Cardiac muscle cell (in vitro differentiated cells and primary cell): Measurements from ENCODE around the gene PI16. TPM values are rescaled to one million over a fixed set of nuclear protein-coding genes. Genes with fewer than 3 reads are reported as not detected.

Experiments
- DNase-seq, 2 donors: peaks; one replicate each; pipeline versions ENCODE4 v3.0.0 to v3.0.0-alpha.2; 2010 to 2017; ENCODE audit warnings: low read depth in 1 of 2, low spot score in 1 of 2
- H3K27ac ChIP-seq: fragments of 200-600 bp; sonication (generic); 2 replicates; pipeline ENCODE4 v1.5.1; 2016
- H3K27me3 ChIP-seq: fragments of 200-600 bp; sonication (generic); 2 replicates; pipeline ENCODE4 v1.6.0; 2016; ENCODE audit warnings: control low read depth
- H3K36me3 ChIP-seq: fragments of 200-600 bp; sonication (generic); 2 replicates; pipeline ENCODE4 v1.5.1; 2016; ENCODE audit warnings: control low read depth
- H3K4me1 ChIP-seq: fragments of 200-600 bp; sonication (generic); 2 replicates; pipeline ENCODE4 v1.8.1; 2017; ENCODE audit warnings: low read depth, mild to moderate bottlenecking, mixed run types
- H3K4me3 ChIP-seq: fragments of 200-600 bp; sonication (generic); 2 replicates; pipeline ENCODE4 v1.5.1; 2016; ENCODE audit warnings: mild to moderate bottlenecking
- H3K9me3 ChIP-seq: fragments of 200-600 bp; sonication (generic); 2 replicates; pipeline ENCODE4 v1.5.1; 2017; ENCODE audit warnings: low read depth, mild to moderate bottlenecking, control low read depth
- CTCF ChIP-seq: IDR thresholded peaks from 2 replicates; pipeline ENCODE4 v1.5.1; 2012; ENCODE audit warnings: low read depth, mild to moderate bottlenecking, low read length
- polyA plus RNA-seq: library from polyadenylated mRNA; unstranded; fragments of >200 nt; fragmentation: Nextera tagmentation; extraction: Ambion mirVana; gene quantifications from 2 replicates; pipeline ENCODE4 v1.2.1, GENCODE V29; 2016
- total RNA-seq: library from RNA; depleted of rRNA; stranded (reverse); fragments of >200 nt; gene quantifications from 2 replicates; pipeline ENCODE4 v1.2.3, GENCODE V29; 2016

PI16 gene
- total and polyA plus RNA-seq, 2 experiments from 2014 or later, result 0.37 TPM; not detected in 1

DNA sequence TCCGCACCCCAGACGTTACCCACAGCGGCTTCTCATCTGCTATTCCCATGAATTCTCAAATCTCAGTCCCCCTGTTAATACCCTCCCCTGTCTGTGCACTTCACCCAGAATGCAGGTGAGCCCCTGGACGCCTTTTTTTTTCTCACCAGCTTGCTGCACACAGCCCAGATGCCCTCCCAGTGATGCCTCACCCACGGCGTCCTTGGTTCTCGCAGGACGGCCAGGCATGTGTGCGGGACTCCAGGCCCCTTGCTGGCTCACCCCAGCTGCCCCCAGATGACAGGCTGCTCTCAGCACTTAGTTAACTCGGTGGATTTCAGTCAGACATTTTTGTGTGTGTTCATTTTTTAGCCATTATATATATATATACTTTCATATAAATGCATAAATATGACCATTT, 25.4 kb upstream of the PI16 start:
- no peak for TF ChIP-seq CTCF
- peaks cover 12% of the 10 kb centered on the region for H3K4me1 ChIP-seq
- no peaks in the 10 kb centered on the region for H3K36me3 ChIP-seq
- no peak for DNase-seq
- H3K9me3 ChIP-seq, result no peaks in the 10 kb centered on the region
- H3K27ac ChIP-seq, result no peak overlapping the region
- H3K4me3 ChIP-seq, result no peak overlapping the region
- H3K27me3 ChIP-seq, result no peaks in the 10 kb centered on the region

DNA sequence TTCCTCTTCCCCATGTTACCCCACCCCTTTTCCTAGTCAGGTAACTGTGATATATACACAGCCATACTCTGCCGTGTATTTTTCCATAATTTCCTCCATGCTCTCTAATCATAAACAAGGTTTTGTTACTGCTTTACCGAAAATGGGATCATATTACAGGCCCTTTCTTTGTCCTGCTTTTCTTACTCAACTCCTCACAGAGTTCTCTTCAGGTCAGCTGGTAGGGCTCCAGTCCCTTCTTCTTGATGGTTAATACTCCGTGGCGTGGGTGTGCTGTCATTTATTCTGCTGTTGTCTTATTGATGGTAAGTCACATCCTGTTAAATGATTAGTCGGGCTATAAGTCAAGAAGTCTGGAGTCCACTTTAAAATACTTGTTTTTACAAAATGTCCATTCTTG, 24.9 kb upstream of the PI16 start:
- Histone ChIP-seq H3K9me3 (no peaks in the 10 kb centered on the region), H3K27me3 (no peaks in the 10 kb centered on the region), H3K36me3 (no peaks in the 10 kb centered on the region), H3K4me1 (peaks cover 12% of the 10 kb centered on the region), H3K4me3 (no peak overlapping the region), H3K27ac (no peak overlapping the region)
- no peak for TF ChIP-seq CTCF
- peak in 1 of 2 donors; percentile 65 for DNase-seq

- TF ChIP-seq CTCF, result no peak
- H3K27ac ChIP-seq, result no peak overlapping the region
- no peaks in the 10 kb centered on the region for H3K27me3 ChIP-seq
- H3K4me1 ChIP-seq, result peaks cover 12% of the 10 kb centered on the region
- H3K36me3 ChIP-seq, result no peaks in the 10 kb centered on the region
- H3K4me3 ChIP-seq, result no peak overlapping the region
- no peak for DNase-seq
- H3K9me3 ChIP-seq, result no peaks in the 10 kb centered on the region
Measured at GRCh38 chr6:36930483-36930882, 24.1 kb upstream of the PI16 start.

DNA sequence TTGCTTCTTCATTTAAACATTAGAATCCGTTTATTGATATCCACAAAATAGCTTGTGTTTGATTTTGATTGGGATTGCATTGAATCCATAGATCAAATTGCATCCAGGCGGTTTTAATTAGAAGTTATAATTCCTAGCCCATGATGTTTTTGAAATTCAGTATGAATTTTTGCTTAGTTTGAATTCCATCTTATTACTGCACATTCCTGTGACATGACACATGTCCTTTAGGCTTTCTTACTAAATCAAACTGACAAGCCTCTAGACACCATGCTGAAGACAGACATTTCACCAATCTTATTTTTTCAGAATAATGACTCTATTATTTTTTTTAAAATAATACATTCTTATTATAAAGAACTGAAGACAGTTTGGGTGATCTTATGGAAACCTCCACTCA, 21.4 kb upstream of the PI16 start:
- Histone ChIP-seq H3K4me1 (peaks cover 3% of the 10 kb centered on the region), H3K27ac (no peak overlapping the region), H3K9me3 (no peaks in the 10 kb centered on the region), H3K36me3 (no peaks in the 10 kb centered on the region), H3K27me3 (no peaks in the 10 kb centered on the region), H3K4me3 (no peak overlapping the region)
- no peak for DNase-seq
- TF ChIP-seq CTCF, result no peak

DNA sequence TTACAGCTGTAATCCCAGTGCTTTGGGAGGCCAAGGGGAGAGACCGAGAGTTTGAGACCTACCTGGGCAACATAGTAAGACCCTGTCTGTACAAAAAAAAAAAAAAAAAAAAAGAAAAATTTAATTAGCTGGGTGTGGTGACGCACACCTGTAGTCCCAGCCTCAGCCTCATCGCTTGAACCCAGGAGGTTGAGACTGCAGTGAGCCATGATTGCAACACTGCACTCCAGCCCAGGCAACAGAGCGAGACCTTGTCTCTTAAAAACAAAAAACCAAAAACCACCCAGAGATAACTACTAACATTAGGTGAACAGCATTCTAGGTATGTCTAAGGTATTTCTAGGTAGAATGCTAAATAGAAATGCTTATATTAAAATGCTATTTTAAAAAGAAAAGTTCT, 21.0 kb upstream of the PI16 start:
- Histone ChIP-seq H3K27ac (no peak overlapping the region), H3K4me1 (peaks cover 1% of the 10 kb centered on the region), H3K9me3 (no peaks in the 10 kb centered on the region), H3K36me3 (no peaks in the 10 kb centered on the region), H3K4me3 (no peak overlapping the region), H3K27me3 (no peaks in the 10 kb centered on the region)
- TF ChIP-seq CTCF, result no peak
- no peak for DNase-seq

DNA sequence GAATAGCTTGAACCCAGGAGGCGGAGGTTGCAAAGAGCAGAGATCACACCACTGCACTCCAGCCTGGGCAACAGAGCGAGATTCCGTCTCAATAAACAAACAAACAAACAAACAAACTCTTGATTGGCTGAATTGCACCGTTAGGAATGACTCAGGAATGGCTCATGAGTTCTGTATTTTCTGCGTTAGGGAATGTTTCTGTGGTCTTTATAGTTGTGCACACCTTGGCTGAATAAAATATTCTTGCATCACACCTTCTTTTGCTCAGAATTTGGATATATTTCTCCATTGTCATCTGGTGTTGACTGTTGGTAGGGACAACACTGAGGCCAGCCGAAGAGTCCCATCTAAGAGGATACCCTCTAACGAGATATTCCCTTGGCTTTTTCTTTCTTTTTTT, 19.6 kb upstream of the PI16 start:
- H3K27ac ChIP-seq, result no peak overlapping the region

More for the DNA sequence above, 19.6 kb upstream of the PI16 start:
- DNase-seq, result no peak
- Histone ChIP-seq H3K4me3 (no peak overlapping the region), H3K9me3 (no peaks in the 10 kb centered on the region), H3K27me3 (no peaks in the 10 kb centered on the region), H3K36me3 (no peaks in the 10 kb centered on the region), H3K4me1 (no peaks in the 10 kb centered on the region)
- no peak for TF ChIP-seq CTCF
